MM.1S (cell line): Measurements from ENCODE around the gene CA5A.

Experiments
- EZH2phosphoT487 ChIP-seq: fragments of 300-600 bp; sonication (generic); IDR thresholded peaks from 2 replicates; pipeline ENCODE4 v1.6.1; 2018; ENCODE audit warnings: antibody characterized with exemption, low read length
- TF ChIP-seq, protein P1 (sequence below): fragments of 300-600 bp; sonication (generic); IDR thresholded peaks from 2 replicates; pipeline ENCODE4 v1.5.1; 2016; ENCODE audit warnings: antibody characterized with exemption, low read length, mixed read lengths

DNA sequence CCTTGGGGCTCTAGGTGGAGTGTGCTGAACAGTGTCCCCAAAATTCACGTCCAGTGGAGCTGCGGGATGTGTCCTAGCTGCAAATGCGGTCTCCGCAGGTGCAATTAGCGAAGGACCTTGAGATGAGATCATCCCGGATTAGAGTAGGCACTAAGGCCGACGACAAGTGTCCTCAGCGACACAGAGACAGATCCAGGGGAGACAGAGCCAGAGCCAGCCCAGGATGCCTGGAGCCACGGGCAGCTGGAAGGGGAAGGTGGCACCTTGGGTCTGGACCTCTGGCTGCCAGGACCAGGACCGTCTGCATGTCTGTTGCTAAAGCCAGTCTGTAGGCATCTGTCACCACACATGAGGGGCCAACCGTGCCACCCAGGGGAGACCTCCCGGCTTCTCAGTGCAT is 91.5 kb downstream of the CA5A start:
- TF ChIP-seq, protein P1, sequence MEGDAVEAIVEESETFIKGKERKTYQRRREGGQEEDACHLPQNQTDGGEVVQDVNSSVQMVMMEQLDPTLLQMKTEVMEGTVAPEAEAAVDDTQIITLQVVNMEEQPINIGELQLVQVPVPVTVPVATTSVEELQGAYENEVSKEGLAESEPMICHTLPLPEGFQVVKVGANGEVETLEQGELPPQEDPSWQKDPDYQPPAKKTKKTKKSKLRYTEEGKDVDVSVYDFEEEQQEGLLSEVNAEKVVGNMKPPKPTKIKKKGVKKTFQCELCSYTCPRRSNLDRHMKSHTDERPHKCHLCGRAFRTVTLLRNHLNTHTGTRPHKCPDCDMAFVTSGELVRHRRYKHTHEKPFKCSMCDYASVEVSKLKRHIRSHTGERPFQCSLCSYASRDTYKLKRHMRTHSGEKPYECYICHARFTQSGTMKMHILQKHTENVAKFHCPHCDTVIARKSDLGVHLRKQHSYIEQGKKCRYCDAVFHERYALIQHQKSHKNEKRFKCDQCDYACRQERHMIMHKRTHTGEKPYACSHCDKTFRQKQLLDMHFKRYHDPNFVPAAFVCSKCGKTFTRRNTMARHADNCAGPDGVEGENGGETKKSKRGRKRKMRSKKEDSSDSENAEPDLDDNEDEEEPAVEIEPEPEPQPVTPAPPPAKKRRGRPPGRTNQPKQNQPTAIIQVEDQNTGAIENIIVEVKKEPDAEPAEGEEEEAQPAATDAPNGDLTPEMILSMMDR, result no peak
- no peak for TF ChIP-seq EZH2phosphoT487
